Neural progenitor cell (in vitro differentiated cells): ENCODE results near the gene HNRNPM.
"Not testable (repeated sequence)": the region's sequence is repeated elsewhere in the genome, so short reads cannot be mapped to it uniquely, and the experiment has no call there.

ENCODE experiments used
- EZH2 ChIP-seq: fragments of 200-600 bp; sonication (generic); IDR thresholded peaks from 2 replicates; pipeline ENCODE4 v1.6.1; 2017; ENCODE audit warnings: antibody characterized with exemption, mild to moderate bottlenecking, moderate library complexity
- EZH2phosphoT487 ChIP-seq: fragments of 200-600 bp; sonication (generic); IDR thresholded peaks from 2 replicates; pipeline ENCODE4 v1.6.1; 2017; ENCODE audit warnings: antibody characterized with exemption
- TF ChIP-seq, protein P1 (sequence below): fragments of 200-600 bp; sonication (generic); IDR thresholded peaks from 2 replicates; pipeline ENCODE4 v1.5.1; 2017; ENCODE audit warnings: antibody characterized with exemption, mild to moderate bottlenecking

- TF ChIP-seq, protein P1, sequence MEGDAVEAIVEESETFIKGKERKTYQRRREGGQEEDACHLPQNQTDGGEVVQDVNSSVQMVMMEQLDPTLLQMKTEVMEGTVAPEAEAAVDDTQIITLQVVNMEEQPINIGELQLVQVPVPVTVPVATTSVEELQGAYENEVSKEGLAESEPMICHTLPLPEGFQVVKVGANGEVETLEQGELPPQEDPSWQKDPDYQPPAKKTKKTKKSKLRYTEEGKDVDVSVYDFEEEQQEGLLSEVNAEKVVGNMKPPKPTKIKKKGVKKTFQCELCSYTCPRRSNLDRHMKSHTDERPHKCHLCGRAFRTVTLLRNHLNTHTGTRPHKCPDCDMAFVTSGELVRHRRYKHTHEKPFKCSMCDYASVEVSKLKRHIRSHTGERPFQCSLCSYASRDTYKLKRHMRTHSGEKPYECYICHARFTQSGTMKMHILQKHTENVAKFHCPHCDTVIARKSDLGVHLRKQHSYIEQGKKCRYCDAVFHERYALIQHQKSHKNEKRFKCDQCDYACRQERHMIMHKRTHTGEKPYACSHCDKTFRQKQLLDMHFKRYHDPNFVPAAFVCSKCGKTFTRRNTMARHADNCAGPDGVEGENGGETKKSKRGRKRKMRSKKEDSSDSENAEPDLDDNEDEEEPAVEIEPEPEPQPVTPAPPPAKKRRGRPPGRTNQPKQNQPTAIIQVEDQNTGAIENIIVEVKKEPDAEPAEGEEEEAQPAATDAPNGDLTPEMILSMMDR, result not testable (repeated sequence)
- not testable (repeated sequence) for TF ChIP-seq EZH2, EZH2phosphoT487
Observed at GRCh38 chr19:8514505-8515009, 69.8 kb downstream of the HNRNPM start.
